ENCODE results near the gene HNF1B. TPM values are rescaled to one million over a fixed set of nuclear protein-coding genes. Genes with fewer than 3 reads are reported as not detected.
A peak's percentile ranks its signal among the peaks of the same experiment; 100 is the strongest.

The HNF1B gene
- total and polyA plus RNA-seq, 4 donors: 4.1 to 18.9 (median 12.4) TPM

- DNase-seq: no peak
- no peak for ATAC-seq (ENCODE audit: insufficient read depth, low FRiP score)
- peaks cover 0 to 17% (median 6%) of the 10 kb centered on the region in 5 donors for H3K4me1 ChIP-seq (ENCODE audit: control insufficient read depth in 5 of 5, insufficient read depth in 5 of 5, low read length in 5 of 5)
- no peak overlapping the region for H3K9ac ChIP-seq (ENCODE audit: insufficient read depth in 1 of 2, low read length in 2 of 2)
- no peaks in the 10 kb centered on the region for H3K9me3 ChIP-seq (ENCODE audit: control insufficient read depth in 4 of 4, insufficient read depth in 3 of 4, low read length in 3 of 4)
- peaks cover 0 to 64% (median 45%) of the 10 kb centered on the region in 3 donors for H3K27me3 ChIP-seq (ENCODE audit: control insufficient read depth in 3 of 3, insufficient read depth in 3 of 3, low read length in 2 of 3)
- 19 to 26% methylated on average over 20 of the region's 20 CpGs for WGBS, 2 donors
- peak overlapping the region; percentile 23 for H3K4me3 ChIP-seq
- peak overlapping the region in 1 of 2 donors; percentile 94 for H3K27ac ChIP-seq (ENCODE audit: low read depth in 1 of 2, low read length in 1 of 2)
- no peaks in the 10 kb centered on the region for H3K36me3 ChIP-seq (ENCODE audit: control insufficient read depth in 4 of 4, insufficient read depth in 4 of 4, low read length in 4 of 4)
- TF ChIP-seq, protein P1, sequence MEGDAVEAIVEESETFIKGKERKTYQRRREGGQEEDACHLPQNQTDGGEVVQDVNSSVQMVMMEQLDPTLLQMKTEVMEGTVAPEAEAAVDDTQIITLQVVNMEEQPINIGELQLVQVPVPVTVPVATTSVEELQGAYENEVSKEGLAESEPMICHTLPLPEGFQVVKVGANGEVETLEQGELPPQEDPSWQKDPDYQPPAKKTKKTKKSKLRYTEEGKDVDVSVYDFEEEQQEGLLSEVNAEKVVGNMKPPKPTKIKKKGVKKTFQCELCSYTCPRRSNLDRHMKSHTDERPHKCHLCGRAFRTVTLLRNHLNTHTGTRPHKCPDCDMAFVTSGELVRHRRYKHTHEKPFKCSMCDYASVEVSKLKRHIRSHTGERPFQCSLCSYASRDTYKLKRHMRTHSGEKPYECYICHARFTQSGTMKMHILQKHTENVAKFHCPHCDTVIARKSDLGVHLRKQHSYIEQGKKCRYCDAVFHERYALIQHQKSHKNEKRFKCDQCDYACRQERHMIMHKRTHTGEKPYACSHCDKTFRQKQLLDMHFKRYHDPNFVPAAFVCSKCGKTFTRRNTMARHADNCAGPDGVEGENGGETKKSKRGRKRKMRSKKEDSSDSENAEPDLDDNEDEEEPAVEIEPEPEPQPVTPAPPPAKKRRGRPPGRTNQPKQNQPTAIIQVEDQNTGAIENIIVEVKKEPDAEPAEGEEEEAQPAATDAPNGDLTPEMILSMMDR (IDR thresholded peaks at IDR 0.05; ENCODE audit: control extremely low read depth, extremely low read depth): no peak
These were observed 1.1 kb upstream of the HNF1B start for GRCh38 chr17:37745801-37746426.

DNA sequence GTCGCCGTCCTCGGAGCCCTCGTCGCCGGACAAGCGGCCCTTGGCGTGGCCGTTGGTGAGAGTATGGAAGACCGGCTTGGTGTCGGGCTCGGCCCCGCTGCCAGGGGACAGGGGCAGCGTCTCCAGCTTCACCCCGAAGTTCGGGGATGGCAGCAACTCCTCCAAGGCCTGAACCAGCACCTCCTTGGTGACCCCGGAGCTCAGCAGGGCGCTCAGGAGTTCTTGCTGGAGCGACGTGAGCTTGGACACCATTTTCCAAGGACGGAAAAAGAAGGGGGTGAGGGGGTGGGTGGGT lies 279 bp downstream of the HNF1B start:
- TF ChIP-seq, protein P1 (IDR thresholded peaks at IDR 0.05; ENCODE audit: control extremely low read depth, extremely low read depth): no peak
- Histone ChIP-seq H3K4me3 (peak overlapping the region; percentile 57), H3K36me3 (ENCODE audit: control insufficient read depth in 4 of 4, insufficient read depth in 4 of 4, low read length in 4 of 4) (no peaks in the 10 kb centered on the region), H3K4me1 (ENCODE audit: control insufficient read depth in 5 of 5, insufficient read depth in 5 of 5, low read length in 5 of 5) (peaks cover 0 to 17% (median 6%) of the 10 kb centered on the region in 5 donors), H3K9me3 (ENCODE audit: control insufficient read depth in 4 of 4, insufficient read depth in 3 of 4, low read length in 3 of 4) (no peaks in the 10 kb centered on the region), H3K9ac (ENCODE audit: insufficient read depth in 1 of 2, low read length in 2 of 2) (no peak overlapping the region), H3K27me3 (ENCODE audit: control insufficient read depth in 3 of 3, insufficient read depth in 3 of 3, low read length in 2 of 3) (peaks cover 0 to 75% (median 58%) of the 10 kb centered on the region in 3 donors), H3K27ac (ENCODE audit: low read depth in 1 of 2, low read length in 1 of 2) (peak overlapping the region in 1 of 2 donors; percentile 94)
- WGBS, 2 donors: 4 to 7% methylated on average over 21 of the region's 21 CpGs
- ATAC-seq (ENCODE audit: insufficient read depth, low FRiP score) (no peak), DNase-seq (peak in 1 of 3 donors; percentile 13)

DNA sequence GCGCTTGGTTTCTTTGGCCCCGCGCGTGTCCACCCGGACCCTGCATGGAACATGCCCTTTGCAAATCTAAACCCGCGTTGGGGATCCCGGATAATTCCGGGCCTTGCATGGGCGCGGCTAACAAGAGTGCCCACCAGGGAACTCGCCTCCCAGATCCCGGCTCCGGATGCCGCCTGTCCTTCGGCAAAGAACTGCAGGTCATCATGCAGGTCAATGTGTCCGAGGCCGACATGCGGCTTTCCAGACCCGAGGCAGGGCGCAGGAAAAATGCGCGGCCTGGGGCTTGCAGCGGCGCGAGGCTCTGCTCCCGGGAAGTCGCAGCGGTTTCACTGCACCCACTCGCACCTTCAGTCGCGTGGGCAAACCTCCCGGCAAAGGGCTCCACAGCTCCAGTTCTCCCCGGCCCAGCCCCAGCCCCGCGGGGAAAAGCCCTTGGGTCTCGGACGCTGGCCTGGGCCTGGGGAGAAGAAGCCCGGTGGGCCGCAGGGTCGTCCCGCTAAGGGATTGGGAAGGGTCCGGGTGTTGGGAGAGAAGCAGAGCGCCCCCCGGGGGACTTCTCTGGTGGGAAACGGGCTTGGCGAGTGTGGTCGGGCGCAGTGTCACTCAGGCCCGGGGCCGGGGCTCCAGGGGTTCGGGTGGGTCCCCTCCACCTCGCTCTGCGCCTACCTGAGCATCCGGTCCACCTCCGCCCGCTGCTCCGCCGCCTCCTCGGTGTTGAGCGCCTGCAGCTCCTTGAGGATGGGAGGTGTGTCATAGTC lies 805 bp downstream of the HNF1B start:
- DNase-seq (peak; percentile 29 to 51 (median 36)), ATAC-seq (ENCODE audit: insufficient read depth, low FRiP score) (peak; percentile 19)
- H3K36me3 ChIP-seq (ENCODE audit: control insufficient read depth in 4 of 4, insufficient read depth in 4 of 4, low read length in 4 of 4): no peaks in the 10 kb centered on the region
- TF ChIP-seq, protein P1 (IDR thresholded peaks at IDR 0.05; ENCODE audit: control extremely low read depth, extremely low read depth): no peak
- WGBS, 2 donors: 3 to 4% methylated on average over 56 to 61 of the region's 61 CpGs
- H3K4me1 ChIP-seq (ENCODE audit: control insufficient read depth in 5 of 5, insufficient read depth in 5 of 5, low read length in 5 of 5): peaks cover 0 to 17% (median 6%) of the 10 kb centered on the region in 5 donors
- peaks cover 0 to 81% (median 64%) of the 10 kb centered on the region in 3 donors for H3K27me3 ChIP-seq (ENCODE audit: control insufficient read depth in 3 of 3, insufficient read depth in 3 of 3, low read length in 2 of 3)
- no peak overlapping the region for H3K9ac ChIP-seq (ENCODE audit: insufficient read depth in 1 of 2, low read length in 2 of 2)
- peak overlapping the region; percentile 57 for H3K4me3 ChIP-seq
- no peaks in the 10 kb centered on the region for H3K9me3 ChIP-seq (ENCODE audit: control insufficient read depth in 4 of 4, insufficient read depth in 3 of 4, low read length in 3 of 4)
- H3K27ac ChIP-seq (ENCODE audit: low read depth in 1 of 2, low read length in 1 of 2): peak overlapping the region in 1 of 2 donors; percentile 94

Measured in lung (tissue), 12 donors.